GM21528 (cell line): ENCODE data around the gene BLMH.

ENCODE experiments used
- ATAC-seq: cut with Tn5 transposase; IDR thresholded peaks from one replicate; pipeline ENCODE4 v1.9.1; 2021; ENCODE audit warnings: mild to moderate bottlenecking, moderate library complexity; ENCODE audit not compliant: unreplicated experiment, low FRiP score

Gene BLMH

GRCh38 chr17:30309591-30309990 lies 17.8 kb upstream of the BLMH start:
- ATAC-seq: no peak

GRCh38 chr17:30308406-30308805 lies 16.7 kb upstream of the BLMH start:
- no peak for ATAC-seq

GRCh38 chr17:30304778-30305177 lies 13.0 kb upstream of the BLMH start:
- ATAC-seq: no peak

GRCh38 chr17:30302241-30302640 lies 10.5 kb upstream of the BLMH start:
- no peak for ATAC-seq

- no peak for ATAC-seq
Observed at GRCh38 chr17:30300818-30301217, 9.1 kb upstream of the BLMH start.

GRCh38 chr17:30299000-30299399 lies 7.3 kb upstream of the BLMH start:
- ATAC-seq: no peak

- ATAC-seq: no peak
Observed at GRCh38 chr17:30297715-30298114, 6.0 kb upstream of the BLMH start.

- no peak for ATAC-seq
Observed at GRCh38 chr17:30296499-30297080, 4.8 kb upstream of the BLMH start.

GRCh38 chr17:30292286-30292858 lies 628 bp upstream of the BLMH start:
- ATAC-seq: no peak

GRCh38 chr17:30290696-30291542 lies 825 bp downstream of the BLMH start:
- no peak for ATAC-seq

- no peak for ATAC-seq
Observed at GRCh38 chr17:30290077-30290476, 1.7 kb downstream of the BLMH start.

- ATAC-seq: no peak
Observed at GRCh38 chr17:30279156-30279555, 12.6 kb downstream of the BLMH start.

GRCh38 chr17:30278032-30278431 lies 13.7 kb downstream of the BLMH start:
- ATAC-seq: no peak

- ATAC-seq: no peak
Observed at GRCh38 chr17:30275911-30276310, 15.8 kb downstream of the BLMH start.

- ATAC-seq: no peak
Observed at GRCh38 chr17:30274887-30275286, 16.9 kb downstream of the BLMH start.

- ATAC-seq: no peak
Observed at GRCh38 chr17:30273373-30273772, 18.4 kb downstream of the BLMH start.

- ATAC-seq: no peak
Observed at GRCh38 chr17:30271102-30271501, 20.6 kb downstream of the BLMH start.

GRCh38 chr17:30267625-30268024 lies 24.1 kb downstream of the BLMH start:
- no peak for ATAC-seq

- ATAC-seq: no peak
Observed at GRCh38 chr17:30263552-30264333, 28.0 kb downstream of the BLMH start.

GRCh38 chr17:30256756-30257506 lies 34.8 kb downstream of the BLMH start:
- ATAC-seq: no peak
